Inflammatory macrophage treated with lipopolysaccharide for 4 hours (primary cell): ENCODE results near the gene FAM193B.
"Not testable (repeated sequence)": the region's sequence is repeated elsewhere in the genome, so short reads cannot be mapped to it uniquely, and the experiment has no call there.

Experiments used
- DNase-seq: peaks from one replicate; pipeline ENCODE4 v3.0.0-alpha.2; 2020

Gene FAM193B

DNA sequence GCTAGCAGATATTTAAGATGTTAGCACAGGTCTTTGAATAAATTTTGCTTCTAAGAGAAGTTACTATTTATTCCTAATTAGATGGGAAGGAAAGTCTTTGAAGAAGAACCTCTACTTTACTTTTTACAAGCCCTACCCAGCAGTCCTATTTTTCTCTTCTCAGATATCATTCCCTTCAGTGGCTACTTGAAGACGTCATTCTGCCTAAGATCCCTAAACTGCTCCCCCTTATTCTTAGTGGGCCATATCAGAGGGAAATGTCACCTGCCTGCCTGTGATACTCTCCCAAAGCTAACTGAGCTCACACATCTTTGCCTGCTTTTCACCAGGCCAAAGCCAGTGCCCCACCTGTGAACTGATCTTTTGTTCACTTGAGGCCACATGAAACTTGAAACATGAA lies 21.1 kb upstream of the FAM193B start:
- no peak for DNase-seq

GRCh38 chr5:177569894-177570293 lies 15.5 kb upstream of the FAM193B start:
- no peak for DNase-seq

DNA sequence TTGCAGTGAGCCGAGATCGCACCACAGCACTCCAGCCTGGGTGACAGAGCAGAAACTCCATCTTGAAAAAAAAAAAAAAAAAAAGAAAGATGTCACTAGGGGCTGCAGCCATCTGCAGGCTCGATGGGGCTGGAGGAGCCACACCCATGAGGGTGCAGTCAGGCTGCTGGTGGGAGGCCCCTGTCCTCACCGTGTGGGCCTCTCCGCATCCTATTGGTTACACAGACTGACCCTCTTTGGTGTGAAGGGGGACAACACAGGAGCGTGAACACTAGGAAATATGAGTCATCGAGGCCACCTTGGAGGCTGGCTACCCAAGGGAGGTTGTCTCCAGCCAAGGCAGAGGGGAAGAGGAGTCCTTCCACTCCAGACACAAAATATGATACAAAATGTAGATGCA lies 14.0 kb upstream of the FAM193B start:
- DNase-seq: no peak

- no peak for DNase-seq
These were observed 10.7 kb upstream of the FAM193B start for GRCh38 chr5:177565046-177565445.

DNA sequence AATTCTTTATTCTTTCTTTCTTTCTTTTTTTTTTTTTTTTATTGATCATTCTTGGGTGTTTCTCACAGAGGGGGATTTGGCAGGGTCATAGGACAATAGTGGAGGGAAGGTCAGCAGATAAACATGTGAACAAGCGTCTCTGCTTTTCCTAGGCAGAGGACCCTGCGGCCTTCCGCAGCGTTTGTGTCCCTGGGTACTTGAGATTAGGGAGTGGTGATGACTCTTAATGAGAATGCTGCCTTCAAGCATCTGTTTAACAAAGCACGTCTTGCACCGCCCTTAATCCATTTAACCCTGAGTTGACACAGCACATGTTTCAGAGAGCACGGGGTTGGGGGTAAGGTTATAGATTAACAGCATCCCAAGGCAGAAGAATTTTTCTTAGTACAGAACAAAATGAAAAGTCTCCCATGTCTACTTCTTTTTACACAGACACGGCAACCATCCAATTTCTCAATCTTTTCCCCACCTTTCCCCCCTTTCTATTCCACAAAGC lies 5.1 kb upstream of the FAM193B start:
- not testable (repeated sequence) for DNase-seq

DNA sequence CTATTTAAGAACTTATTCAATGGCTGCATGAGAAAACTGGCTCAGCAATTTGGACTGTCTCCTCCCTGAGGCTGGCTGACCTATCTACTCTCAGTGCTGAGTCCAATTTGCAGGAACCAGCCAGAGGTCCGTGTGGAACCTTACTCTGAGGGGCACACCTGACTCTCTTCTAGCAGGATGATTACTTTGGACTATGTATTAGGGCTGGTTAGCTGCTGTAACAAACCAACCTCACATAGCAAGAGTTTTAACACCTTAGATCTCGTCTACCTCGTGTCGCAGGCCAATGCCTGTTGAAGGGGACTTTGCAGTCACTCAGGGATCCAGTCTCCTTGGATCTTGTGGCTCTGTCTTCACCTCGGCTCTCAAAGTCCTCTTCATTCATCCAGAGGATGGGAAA lies 3.4 kb upstream of the FAM193B start:
- no peak for DNase-seq

DNA sequence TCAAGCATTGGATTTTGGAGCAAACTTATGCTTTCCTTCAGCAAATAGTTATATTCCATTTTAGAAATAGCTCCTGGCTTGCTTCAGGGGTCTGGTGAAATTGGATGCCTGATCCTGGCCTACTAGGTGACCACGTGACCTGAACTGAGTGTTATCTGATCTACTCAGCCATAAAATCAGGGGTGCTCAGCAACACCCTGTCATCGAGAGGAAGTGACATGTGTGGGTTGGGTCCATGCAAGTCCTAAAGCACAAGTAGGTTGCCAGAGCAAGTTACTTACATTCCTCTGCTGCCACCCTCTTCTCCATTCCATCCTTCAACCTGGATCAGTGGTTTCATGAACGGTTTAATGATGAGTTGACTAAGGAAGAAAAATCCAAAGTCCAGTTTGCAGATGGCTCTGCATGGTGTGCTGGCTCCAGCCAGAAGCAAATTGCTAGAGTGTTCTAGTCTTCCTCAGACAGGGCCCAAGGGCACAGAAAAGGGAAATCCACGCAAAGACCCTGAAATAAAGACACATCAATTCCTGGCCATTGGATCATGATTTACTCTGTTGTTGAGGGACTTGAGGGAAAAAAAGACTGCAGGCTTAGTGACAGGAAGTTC lies 2.8 kb upstream of the FAM193B start:
- DNase-seq: peak; percentile 13

DNA sequence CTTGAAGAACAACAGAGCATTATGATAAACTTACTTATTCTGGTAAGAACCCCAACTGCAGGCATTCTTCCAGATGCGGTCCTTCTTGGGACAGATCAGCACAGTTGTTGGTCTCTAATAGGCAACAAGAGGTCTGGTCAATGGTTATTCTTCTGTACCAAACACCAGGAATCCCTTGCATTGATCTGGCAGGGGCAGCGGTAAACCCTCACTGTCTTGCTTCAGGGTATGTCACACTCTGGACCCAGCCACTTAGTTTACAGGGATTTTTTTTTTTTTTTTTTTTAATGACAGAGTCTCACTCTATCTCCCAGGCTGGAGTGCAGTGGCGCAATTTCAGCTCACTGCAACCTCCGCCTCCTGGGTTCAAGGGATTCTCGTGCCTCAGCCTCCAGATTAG lies 1.3 kb upstream of the FAM193B start:
- no peak for DNase-seq

- no peak for DNase-seq
These were observed 865 bp upstream of the FAM193B start for GRCh38 chr5:177555228-177555627.

DNA sequence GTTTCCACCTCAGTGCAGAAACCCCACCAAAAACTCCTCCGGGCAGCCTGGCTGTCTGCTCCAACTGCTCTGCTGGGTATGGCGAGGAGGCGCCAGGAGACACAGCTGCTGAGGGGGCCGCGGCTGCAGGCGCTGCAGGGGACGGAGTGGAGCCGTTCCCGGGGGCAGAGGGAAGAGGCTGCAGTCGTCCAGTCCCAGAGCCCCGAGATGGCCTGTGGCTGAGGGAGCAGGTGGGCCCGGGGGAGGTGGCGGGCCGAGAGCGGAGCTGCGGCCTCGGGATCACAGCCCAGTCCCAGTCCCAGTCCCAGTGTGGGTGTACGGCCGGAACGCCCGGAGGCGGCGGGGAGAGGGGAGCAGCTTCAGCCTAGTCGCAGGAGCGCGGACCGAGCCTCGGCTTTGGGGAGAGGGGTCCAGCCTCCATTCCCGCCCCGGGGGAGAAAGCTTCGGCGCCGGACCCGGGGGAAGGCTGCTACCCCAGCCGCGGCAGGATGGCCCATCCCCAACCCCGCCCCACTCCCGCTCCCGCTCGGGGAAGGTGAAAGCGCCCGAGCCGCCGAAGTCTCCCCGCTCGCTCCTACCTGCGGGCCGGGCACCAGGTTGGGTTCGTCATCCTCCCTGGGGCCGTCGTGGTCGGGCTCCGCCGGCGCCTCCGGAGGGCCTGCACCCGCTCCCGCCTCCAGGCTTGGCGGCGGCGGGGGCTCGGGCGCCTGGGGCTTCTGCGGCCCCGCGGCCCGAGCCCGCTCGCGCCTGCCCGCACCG lies 513 bp downstream of the FAM193B start:
- DNase-seq: peak; percentile 15

- no peak for DNase-seq
These were observed 1.4 kb downstream of the FAM193B start for GRCh38 chr5:177552839-177553455.

- peak; percentile 23 for DNase-seq
These were observed 4.2 kb downstream of the FAM193B start for GRCh38 chr5:177550122-177550521.

DNA sequence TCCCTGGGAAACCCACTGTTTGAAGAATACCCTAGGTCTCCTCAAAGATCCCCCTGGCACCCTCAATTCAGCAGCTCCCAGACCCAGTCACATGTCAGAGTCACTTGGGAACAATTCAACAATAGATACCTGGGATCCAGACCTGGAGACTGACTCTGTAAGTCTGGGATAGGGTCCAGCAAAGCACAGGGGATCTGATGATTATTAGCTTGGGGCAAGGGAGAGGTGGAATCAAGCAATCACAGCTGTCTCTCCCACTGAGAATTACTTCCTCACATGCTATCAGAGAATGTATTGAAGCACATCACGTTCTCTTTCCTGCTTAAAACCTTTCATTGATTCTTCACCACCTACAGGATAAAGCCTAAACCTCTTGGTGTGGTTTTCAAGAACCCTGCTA lies 5.9 kb downstream of the FAM193B start:
- DNase-seq: no peak

GRCh38 chr5:177547736-177548135 lies 6.6 kb downstream of the FAM193B start:
- DNase-seq: no peak

- DNase-seq: peak; percentile 82
These were observed 8.1 kb downstream of the FAM193B start for GRCh38 chr5:177546258-177546741.

DNA sequence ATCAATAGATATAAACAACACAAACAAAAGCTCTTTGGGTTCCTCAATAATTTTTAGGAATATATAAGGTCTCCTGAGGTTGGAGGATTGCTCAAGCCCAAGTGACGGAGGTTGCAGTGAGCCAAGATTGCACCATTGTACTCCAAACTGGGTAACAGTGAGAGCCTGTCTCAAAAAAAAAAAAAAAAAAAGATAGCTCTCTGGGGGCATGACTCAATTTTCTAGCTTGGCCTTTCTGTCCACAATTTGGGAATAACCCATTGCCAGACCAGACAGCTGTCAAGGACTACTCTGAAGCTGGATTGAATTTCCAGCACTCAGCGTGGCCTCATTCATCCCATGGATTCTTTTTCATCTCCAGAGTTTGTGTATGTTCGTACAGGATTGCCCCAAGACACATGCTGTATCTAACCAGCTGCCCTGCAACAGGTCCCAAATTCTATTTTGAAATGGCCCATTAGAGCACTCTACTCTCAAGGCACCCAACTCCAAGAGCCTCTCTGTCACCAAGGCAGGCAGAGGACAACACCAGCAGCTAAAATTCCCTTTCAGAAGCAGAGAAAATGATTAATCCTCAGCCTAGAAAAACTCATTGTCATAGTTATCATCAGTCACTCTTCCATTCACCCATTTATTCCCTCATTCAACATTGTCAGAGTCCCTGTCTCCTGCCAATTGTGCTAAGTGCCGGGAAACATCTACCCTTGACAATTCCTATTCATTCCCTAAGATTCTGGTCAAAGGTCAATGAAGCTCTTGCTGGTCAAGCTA lies 8.7 kb downstream of the FAM193B start:
- DNase-seq: peak; percentile 89

GRCh38 chr5:177542816-177543465 lies 11.4 kb downstream of the FAM193B start:
- no peak for DNase-seq

DNA sequence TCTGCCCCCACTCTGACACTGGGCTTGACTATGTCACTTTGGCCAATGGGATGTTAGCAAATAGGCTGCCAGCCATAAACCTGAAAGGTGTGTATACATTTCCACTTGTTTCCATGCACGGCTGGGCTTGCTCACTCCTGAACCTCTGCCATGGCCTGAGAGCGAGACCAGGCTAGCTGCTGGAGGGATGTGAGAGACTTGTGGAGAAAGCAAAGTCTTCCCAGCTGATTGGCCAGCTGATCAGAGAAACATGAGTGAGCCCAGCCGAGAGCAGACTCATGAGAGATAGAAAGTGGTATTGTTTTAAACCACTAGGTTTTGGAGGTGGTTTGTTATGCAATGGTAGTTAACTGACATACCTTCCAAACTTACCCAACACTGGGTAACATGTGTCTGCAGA lies 13.9 kb downstream of the FAM193B start:
- DNase-seq: no peak

DNA sequence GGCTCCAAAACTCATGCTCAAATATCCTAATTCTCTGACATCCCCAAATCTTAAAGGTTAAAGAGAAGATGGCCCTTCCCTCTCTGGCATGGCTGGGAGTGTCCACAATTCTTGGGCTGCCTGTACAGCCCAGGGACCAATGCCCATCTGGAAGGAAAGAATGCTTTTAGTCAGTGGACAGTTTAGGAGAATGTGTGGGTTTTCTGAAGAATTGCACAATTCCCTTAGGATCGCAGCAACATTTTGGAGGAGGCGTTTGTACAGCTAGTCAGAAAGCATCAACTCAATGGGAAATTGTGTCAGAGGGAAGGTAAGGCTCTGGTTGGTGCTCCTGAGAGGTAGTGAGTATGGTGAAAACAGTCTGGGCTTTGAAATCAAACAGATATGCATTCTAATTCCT lies 15.0 kb downstream of the FAM193B start:
- no peak for DNase-seq

DNA sequence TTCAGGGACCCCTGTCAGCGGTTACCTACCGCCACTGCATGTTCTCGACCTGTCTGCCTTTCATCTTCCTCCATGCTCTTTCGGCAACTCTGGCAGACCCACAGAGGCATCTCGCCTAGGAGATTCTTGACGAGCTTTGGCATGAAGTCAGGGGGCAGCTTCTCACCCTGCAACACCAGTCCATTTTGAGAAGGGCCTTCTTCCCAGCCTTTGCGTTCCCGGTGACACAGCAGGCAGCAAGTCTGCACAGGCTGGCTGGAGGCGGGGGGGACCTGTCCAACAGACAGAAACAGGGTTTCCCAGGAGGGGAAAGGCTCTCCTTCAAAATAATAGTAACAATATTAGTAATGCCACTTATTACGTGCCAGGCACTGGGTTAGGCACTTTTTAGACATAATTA lies 15.5 kb downstream of the FAM193B start:
- no peak for DNase-seq

DNA sequence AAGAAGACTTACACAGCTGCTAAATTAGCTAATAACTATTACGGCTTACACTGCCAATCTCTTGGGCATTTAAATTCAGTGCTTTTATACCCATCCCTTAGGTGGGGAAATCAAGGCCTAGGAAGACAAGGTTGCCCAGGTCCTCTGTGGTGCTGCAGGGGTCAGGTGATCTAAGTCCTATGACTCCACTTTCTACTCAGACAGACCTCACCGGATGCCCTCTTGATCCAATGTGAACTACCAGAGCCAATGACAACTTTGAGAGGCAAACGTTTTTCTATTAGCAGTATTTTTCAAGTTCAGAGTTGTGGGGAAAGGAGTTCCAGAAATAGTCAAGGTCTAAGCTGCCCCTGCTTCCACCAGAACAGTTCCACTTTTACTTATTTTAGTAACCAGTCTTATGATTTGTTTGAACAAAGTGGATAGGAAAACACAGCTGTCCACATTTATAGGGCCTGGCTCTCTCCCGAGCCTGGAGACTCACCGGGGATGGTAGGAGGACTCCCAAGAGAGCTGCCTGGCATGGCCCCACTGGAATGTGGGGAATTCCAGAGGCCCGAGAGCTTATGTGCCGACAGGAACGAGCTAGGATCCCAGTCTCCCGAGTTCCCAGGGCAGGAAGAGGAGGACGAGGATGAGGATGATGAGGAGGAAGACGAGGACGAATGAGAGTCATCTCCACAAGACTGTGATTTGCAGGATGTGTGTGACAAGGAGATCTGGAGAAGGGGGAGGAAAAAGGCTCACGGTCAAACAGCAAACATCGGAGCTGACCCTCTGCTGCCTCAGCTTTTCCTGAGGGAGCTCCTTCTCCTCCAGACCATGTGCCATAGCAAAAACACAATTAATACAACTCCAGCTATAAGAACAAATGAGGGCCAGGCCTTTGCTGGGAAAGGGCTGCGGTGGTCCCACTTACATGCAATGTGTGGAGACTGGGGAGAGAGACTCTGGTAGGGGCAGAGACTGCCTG lies 16.7 kb downstream of the FAM193B start:
- DNase-seq: no peak
